NCI-H526 treated with DMSO at 0.1 percent for 48 hours (cell line): ENCODE measurements around the gene PRRT3.
"Not testable (repeated sequence)": the region's sequence is repeated elsewhere in the genome, so short reads cannot be mapped to it uniquely, and the experiment has no call there.

Experiments
- DNase-seq: peaks from one replicate; lab custom pipeline; 2025; lab: John Stamatoyannopoulos, UW

Gene PRRT3

DNA sequence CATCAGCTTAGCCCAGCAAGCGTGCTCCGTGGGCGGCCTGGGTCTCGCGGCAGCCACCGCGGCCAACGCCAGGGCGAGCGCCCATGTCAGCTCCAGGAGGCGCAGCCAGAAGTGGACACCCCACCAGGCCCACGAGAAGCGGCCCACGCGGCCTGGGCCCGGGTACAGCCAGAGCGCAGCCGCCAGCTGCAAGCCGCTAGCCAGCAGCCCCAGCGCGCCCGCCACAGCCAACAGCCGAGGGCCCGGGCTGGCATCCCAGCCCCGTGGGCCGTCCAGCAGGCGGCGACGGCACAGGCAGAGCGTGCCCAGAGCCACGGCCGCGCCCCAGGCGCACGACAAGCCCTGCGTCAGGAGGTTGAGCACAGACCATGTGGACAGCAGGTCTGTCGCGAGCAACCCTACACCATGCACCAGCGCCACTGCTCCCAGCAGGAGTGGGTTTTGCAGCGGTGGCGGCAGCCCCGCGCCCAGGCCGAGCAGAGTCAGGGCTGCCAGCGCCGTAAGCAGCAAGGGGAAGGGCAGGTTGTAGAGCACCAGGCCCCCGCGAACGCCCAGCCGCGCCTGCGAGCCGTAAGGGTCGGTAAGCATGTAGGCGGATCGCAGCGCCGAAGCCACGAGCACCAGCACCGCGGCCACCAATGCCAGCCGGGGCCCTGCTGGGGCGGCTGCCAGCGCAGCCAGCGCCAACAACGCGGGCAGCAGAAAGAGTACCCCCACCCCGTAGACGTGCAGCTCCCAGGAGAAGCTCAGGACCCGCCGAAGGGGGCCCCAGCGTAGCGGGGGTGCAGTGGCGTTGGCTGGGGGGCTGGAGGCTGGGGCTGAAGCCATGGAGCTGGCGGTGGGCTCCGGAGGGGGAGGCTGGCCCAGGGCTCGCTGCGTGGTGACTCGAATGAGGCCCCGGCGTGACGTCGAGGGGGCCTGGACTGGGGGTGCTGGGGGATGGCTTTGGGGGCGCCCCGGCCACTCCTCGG is 4.9 kb downstream of the PRRT3 start:
- DNase-seq = peak; percentile 53

GRCh38 chr3:9946112-9947024 is 5.8 kb downstream of the PRRT3 start:
- peak; percentile 82 for DNase-seq

DNA sequence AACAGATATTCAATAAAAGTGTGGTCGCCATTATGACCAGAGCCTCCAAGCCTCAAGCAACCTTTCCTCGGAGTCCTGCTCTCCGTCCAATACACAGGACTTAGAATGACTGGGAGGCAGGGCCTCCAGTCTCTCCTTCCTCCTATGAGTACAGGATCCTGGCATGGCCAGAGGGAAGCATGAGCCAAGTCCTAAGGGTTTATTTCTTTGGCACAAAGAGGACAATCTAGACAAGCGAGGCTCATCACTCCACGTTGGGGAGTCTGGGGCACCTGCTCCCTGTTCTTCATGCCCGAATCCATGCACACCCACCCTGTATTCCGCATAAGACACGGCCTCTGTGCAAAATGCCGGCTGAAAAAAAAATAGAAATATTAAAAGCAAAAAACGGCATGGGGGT is 6.8 kb downstream of the PRRT3 start:
- no peak for DNase-seq

GRCh38 chr3:9944271-9944670 is 7.9 kb downstream of the PRRT3 start:
- no peak for DNase-seq

DNA sequence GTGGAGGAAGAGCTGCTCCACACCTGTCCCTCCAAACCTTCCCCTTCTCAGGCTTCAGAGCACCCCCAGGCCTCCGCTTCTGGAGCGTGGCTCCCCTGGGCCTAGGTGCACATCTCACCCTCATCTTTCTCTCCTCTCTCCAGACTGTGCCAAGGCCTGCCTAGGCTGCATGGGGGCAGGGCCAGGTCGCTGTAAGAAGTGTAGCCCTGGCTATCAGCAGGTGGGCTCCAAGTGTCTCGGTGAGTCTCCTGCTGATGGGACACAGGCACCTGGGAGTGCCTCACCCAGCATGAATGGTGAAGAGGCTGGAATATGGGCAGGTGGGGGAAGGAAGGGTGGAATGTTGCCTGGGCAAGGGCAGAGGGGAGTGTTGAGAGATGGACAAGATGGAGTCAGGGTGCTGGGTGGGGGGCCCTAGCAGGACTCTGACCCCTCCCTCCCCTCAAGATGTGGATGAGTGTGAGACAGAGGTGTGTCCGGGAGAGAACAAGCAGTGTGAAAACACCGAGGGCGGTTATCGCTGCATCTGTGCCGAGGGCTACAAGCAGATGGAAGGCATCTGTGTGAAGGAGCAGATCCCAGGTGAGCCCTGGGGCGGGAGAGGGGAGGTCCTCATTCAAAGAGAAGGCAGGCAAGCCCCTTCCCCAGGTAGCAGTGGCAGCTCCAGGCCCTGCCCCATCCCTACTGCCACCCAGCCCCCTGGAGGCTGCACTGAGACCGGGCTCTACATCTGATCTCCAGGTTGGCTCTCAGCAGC is 9.1 kb downstream of the PRRT3 start:
- no peak for DNase-seq

- DNase-seq = no peak
These were observed 10.0 kb downstream of the PRRT3 start for GRCh38 chr3:9942164-9942563.

- no peak for DNase-seq
These were observed 11.5 kb downstream of the PRRT3 start for GRCh38 chr3:9940746-9941145.

DNA sequence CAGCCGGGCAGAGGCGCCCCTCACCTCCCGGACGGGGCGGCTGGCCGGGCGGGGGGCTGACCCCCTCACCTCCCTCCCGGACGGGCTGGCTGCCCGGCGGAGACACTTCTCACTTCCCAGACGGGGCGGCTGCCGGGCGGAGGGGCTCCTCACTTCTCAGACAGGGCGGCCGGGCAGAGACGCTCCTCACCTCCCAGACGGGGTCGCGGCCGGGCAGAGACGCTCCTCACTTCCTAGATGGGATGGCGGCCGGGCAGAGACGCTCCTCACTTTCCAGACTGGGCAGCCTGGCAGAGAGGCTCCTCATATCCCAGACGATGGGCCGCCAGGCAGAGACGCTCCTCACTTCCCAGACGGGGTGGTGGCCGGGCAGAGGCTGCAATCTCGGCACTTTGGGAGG is 12.3 kb downstream of the PRRT3 start:
- not testable (repeated sequence) for DNase-seq

DNA sequence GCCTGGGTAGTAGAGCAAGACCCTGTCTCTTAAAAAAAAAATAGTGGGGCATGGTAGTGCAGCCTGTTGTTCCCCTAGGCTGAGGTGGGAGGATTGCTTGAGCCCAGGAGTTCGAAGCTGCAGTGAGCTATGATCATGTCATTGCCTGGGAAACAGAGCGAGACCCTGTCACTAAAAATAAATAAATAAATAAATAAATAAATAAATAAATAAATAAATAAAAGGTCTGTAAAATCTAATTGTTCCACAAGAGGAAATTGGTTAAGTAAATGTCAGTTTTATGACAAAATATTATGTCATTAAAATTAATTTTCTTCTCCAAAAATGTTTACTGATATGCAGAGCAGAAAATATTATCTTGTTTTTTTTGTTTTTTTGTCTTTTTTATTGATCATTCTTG is 13.2 kb downstream of the PRRT3 start:
- DNase-seq = no peak

DNA sequence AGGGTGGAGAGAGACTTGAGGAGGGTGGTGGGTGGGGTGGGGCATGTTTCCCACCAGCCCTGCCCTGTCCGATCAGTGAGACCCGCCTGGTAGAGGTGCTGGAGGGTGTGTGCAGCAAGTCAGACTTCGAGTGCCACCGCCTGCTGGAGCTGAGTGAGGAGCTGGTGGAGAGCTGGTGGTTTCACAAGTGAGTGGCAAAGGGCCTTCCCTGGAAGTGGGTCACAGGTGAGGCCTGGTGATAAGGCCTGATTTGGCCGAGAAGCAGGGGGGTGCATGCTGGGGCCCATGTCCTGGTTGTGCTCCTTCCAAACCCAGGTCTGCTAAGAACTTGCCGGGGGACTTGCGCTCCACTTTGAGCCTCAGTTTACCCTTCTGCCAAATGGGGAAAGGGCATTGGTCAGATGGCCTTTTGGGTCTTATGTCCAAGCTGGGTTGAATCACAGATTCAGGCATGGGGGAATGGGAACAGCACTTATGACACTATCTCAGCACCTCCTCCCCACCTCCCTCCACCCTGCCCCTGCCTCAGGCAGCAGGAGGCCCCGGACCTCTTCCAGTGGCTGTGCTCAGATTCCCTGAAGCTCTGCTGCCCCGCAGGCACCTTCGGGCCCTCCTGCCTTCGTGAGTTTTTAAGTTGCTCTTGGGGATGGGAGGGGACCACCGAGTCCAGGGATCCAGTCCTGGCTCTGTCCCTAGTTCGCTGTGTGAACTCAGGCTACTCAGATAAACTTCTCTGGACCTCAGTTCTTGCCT is 14.5 kb downstream of the PRRT3 start:
- no peak for DNase-seq

- DNase-seq = no peak
These were observed 16.2 kb downstream of the PRRT3 start for GRCh38 chr3:9935966-9936510.

DNA sequence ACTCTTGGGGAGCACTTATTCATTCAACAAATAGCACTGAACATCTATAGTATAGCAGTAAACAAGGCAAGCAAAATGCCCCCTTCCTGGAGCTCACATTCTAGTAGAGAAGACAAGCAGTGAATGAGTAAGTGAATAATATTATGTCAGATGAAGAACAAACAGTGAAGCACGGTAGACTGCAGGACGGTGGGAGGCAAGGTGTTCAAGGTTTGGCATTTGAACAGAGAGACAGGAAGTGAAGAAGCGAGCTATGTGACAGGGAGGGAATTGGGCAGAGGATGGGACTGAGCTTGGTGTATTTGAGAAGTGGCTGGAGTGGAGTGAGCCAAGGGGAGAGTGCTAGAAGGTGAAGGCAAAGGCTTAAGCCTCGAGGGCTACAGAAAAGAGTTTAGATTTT is 17.2 kb downstream of the PRRT3 start:
- no peak for DNase-seq

GRCh38 chr3:9934235-9934621 is 18.0 kb downstream of the PRRT3 start:
- DNase-seq = no peak

DNA sequence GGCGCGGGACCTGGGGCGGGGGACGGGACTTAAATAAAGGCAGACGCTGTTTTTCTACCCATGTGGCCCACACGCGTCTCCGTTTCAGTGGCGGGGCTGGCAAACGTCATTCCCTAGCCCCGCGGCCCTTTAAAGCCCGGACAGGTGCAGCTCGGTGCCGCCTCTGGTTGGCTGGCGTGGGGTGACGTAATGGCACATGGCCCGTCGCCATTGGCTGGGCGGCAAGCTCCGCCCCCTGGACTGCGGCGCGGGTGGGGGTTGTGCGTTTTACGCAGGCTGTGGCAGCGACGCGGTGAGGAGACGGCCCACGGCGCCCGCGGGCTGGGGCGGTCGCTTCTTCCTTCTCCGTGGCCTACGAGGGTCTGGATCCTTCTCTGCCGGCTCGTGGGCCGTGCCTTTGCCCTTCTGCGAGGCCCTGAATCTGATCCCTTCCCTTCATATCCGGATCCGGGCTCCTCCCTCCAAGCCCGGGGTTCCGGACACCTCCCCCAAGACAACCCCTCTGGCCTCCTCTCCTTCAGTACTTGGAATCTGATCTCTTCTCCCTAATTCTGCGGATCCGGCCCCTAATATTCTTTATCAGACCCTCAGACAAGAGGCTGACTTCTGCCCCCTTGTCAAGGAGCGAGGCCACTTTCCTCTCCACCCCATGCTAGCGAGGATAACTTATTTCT is 18.5 kb downstream of the PRRT3 start, which contains the start of gene CRELD1:
TSS of gene CRELD1 (plus strand) at position 274 of the 674 bp plus-strand sequence. CDS start 605 bp downstream, outside the sequence.
- peak; percentile 94 for DNase-seq

GRCh38 chr3:9932843-9933560 is 19.2 kb downstream of the PRRT3 start:
- peak; percentile 51 for DNase-seq

DNA sequence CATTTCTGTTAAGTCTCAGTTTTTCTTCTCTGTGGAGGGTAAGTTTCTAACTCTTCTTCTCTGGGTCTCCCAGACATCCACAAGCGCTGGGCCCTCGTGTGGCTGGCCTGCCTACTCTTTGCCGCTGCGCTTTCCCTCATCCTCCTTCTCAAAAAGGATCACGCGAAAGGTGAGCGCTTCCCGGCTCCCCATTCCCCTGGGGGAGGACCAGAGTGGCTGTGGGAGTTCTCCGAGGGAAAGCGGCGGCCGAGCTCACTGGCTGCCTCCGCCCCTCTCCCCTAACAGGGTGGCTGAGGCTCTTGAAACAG is 19.7 kb downstream of the PRRT3 start:
- DNase-seq = no peak

DNA sequence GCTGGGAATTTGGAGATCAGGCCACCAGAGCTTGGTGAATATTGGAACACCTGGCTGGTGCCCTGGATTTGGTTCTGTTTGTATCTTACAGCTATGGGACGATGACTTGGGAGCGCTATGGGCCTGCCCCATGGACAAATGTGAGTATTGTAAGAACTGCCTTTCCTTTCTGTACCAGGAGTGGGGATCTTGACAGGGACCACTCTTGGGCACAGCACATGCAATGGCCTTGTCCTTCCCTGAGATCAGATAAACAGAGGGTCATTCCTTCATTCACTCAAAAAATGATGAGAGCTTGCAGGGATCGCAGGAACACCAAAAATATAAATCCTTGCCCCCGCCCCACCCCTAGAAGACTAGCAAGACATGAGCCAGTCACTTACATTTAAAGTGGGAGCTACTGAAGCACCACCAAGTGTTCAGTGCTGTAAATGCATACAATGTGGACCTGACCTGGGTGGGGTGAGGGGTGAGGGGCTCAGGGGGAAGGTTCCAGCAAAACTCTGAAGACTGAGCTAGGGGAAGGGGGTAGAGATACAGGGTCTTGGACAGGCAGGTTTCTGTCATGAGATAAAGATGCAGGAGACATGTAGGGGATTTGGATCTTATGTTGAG is 21.3 kb downstream of the PRRT3 start:
- DNase-seq = no peak

GRCh38 chr3:9928158-9928557 is 24.1 kb downstream of the PRRT3 start:
- no peak for DNase-seq

DNA sequence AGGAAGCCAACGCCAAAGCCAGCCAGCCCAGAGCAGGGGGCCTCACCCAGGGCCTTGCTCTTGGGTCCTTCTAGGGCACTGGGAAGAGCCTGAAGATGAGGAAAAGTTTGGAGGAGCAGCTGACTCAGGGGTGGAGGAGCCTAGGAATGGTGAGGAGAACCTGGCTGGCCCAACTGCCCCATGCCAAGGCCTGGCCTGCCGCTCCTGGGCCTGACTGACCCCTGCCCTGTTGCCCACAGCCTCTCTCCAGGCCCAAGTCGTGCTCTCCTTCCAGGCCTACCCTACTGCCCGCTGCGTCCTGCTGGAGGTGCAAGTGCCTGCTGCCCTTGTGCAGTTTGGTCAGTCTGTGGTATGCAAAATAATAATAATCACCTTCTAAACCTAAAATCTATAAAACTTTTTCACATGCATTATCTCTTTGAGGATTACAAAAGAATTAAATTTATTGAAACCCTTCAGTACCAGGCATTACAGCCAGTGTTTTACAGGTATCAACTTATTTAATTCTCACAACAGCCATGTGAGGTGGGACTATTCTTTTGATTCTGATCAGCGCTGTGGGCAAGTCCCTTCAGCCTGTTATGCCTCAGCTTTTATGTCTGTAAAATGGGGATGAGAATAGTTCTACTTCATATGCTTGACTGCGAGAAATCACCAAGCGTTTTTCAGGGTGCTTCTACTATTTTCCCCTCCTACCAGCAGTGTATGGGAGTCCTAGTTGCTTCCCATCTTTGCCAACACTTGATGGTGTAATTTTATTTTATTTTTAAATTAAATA is 33.8 kb downstream of the PRRT3 start:
- no peak for DNase-seq
